ENCODE data around the gene ARCN1. TPM values are rescaled to one million over a fixed set of nuclear protein-coding genes. Genes with fewer than 3 reads are reported as not detected.
A peak's percentile ranks its signal among the peaks of the same experiment; 100 is the strongest.

The ARCN1 gene
- polyA plus RNA-seq (ENCODE audit: insufficient read length in 10 of 10) = 100 to 1,000 TPM; 128 to 165 (median 147) TPM
- long read RNA-seq, donor 1, transcript ARCN1-201 (10 exons, 3,845 nt) = major isoform, 11 of 34 reads
- long read RNA-seq, donor 1, partial matches to known transcripts = 23 of 34 reads
- long read RNA-seq, donor 1, other reads (novel, unspliced or antisense) = 0 of 34 reads
- long read RNA-seq, donor 2, transcript ARCN1-201 (10 exons, 3,845 nt) = major isoform, 12 of 41 reads
- long read RNA-seq, donor 2, partial matches to known transcripts = 29 of 41 reads
- long read RNA-seq, donor 2, other reads (novel, unspliced or antisense) = 0 of 41 reads
- long read RNA-seq, donor 3 = 0 reads
- long read RNA-seq, donor 4, transcript ARCN1-201 (10 exons, 3,845 nt) = major isoform, 13 of 34 reads
- long read RNA-seq, donor 4, partial matches to known transcripts = 21 of 34 reads
- long read RNA-seq, donor 4, other reads (novel, unspliced or antisense) = 0 of 34 reads
- long read RNA-seq, donor 5, transcript ARCN1-201 (10 exons, 3,845 nt) = major isoform, 22 of 73 reads
- long read RNA-seq, donor 5, partial matches to known transcripts = 51 of 73 reads
- long read RNA-seq, donor 5, other reads (novel, unspliced or antisense) = 0 of 73 reads
- long read RNA-seq, donor 6, transcript ARCN1-201 (10 exons, 3,845 nt) = major isoform, 14 of 40 reads
- long read RNA-seq, donor 6, partial matches to known transcripts = 26 of 40 reads
- long read RNA-seq, donor 6, other reads (novel, unspliced or antisense) = 0 of 40 reads
- long read RNA-seq, donor 7, transcript ARCN1-201 (10 exons, 3,845 nt) = major isoform, 10 of 43 reads
- long read RNA-seq, donor 7, partial matches to known transcripts = 33 of 43 reads
- long read RNA-seq, donor 7, other reads (novel, unspliced or antisense) = 0 of 43 reads
- long read RNA-seq, donor 8, transcript ARCN1-201 (10 exons, 3,845 nt) = major isoform, 7 of 28 reads
- long read RNA-seq, donor 8, partial matches to known transcripts = 21 of 28 reads
- long read RNA-seq, donor 8, other reads (novel, unspliced or antisense) = 0 of 28 reads
- long read RNA-seq, donor 9, partial matches to known transcripts = 0 of 2 reads
- long read RNA-seq, donor 9, other reads (novel, unspliced or antisense) = 0 of 2 reads

DNA sequence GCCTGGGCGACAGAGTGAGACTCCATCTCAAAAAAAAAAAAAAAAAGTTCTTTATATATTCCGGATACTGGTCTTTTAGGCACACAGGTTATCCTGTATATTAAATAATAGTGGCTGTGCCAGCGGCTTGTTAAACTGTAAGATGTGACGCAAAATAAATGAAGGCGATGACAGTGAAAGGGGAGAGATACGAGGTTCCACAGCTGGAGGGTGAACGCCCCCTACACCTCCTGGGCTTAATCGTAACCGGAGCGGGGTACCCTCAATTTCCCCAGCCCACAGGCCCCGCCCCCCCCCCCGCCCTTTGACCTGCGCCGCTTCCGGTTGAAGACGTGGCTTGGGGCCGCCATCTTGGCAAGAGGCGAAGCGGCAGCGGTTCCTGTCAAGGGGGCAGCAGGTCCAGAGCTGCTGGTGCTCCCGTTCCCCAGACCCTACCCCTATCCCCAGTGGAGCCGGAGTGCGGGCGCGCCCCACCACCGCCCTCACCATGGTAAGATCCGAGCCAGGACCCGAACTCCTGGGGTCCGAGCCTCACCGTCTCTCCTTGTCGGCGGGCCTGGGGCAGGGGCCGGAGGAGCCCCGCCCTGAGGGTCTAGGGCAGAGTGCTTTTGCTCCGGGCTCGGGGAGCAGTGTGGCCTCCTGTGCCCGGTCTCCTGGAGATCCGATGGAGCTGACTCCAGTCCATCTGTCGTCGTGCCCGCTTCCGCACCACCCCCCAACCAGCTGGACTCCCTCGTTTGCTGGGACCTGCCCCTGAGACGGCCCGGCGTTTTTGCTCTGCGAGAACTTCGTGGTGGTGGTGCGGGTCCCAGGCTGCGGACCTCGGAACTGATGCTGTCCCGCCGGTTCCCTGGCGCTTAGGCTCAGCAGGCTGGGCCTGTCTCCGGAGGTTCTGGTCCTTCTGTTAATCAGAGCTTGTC, at the start of gene ARCN1:
Gene ARCN1, plus strand, starts transcription at position 349 of the 920 bp plus-strand sequence. Its CDS starts 139 bp downstream, at position 488.
- peak; percentile 86 to 95 (median 88) for DNase-seq

DNA sequence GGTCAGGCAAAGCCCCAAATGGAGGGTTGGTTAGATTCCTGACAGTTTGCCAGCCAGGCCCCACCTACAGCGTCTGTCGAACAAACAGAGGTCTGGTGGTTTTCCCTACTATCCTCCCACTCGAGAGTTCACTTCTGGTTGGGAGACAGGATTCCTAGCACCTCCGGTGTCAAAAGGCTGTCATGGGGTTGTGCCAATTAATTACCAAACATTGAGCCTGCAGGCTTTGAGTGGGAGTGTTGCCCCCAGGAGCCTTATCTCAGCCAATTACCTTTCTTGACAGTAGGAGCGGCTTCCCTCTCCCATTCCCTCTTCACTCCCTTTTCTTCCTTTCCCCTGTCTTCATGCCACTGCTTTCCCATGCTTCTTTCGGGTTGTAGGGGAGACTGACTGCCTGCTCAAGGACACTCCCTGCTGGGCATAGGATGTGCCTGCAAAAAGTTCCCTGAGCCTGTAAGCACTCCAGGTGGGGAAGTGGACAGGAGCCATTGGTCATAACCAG, 49.6 kb upstream of the ARCN1 start:
- peak in 1 of 3 donors; percentile 13 for DNase-seq

DNA sequence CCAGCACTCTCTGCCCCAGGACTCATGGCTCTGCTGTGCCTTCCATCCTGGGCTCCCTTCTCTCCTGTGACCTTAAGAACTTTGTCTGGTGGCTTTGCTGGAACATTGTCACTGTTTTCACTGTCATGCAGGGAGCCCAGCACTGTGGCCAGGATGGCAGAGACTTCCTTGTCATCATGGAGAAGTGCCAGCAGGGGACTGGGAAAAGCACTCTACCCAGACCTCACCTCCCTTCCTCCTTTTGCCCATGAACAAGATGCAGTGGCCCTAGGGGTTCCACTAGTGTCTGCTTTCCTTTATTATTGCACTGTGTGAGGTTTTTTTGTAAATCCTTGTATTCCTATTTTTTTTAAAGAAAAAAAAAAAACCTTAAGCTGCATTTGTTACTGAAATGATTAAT, 47.9 kb upstream of the ARCN1 start:
- DNase-seq = no peak

DNA sequence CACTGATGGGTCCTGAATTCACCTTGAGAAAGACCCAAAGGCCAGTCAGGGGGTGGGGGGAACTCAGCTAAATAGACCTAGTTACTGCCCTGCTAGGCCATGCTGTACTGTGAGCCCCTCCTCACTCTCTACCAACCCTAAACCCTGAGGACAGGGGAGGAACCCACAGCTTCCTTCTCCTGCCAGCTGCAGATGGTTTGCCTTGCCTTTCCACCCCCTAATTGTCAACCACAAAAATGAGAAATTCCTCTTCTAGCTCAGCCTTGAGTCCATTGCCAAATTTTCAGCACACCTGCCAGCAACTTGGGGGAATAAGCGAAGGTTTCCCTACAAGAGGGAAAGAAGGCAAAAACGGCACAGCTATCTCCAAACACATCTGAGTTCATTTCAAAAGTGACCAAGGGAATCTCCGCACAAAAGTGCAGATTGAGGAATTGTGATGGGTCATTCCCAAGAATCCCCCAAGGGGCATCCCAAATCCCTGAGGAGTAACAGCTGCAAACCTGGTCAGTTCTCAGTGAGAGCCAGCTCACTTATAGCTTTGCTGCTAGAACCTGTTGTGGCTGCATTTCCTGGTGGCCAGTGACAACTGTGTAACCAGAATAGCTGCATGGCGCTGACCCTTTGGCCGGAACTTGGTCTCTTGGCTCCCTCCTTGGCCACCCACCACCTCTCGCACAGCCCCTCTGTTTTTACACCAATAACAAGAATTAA, 47.3 kb upstream of the ARCN1 start:
- peak in 1 of 3 donors; percentile 35 for DNase-seq

DNA sequence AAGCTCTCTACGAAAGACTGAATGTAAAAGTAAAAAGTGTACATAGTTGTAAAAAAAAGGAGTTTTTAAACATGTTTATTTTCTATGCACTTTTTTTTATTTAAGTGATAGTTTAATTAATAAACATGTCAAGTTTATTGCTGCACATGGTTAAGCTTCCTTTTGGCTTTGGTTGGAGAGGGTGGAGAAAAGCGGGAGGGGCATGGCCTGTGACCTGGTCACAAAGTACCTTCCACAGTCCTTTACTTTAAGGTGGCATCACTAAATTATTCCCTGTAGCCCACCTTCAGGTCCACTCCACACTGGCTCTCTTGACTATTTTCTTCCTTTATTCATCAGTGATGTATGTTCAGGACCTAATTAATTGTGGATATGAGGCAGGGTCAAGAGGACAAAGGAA, 45.5 kb upstream of the ARCN1 start:
- DNase-seq = no peak

DNA sequence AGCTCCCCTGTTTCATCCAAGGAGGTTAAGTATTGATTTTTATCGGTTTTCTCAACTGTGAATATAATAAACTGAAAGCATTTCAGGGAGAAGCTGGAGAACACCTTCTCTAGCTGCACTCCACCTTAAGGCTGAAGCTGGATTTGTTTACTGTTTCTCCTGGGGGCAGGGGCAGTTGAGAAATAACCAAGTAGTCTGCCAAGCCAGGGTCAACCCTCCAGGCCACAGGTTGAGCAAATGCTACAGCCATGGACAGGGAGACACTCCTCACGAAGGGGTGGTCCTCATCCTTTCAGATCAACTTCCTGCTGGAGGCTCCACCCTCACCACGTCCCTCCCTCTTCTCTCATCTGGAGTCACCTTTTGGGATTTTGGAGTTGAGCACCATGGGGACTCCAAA, 45.1 kb upstream of the ARCN1 start, which contains the start of gene TTC36:
Gene TTC36, plus strand, starts transcription at position 366 of the 400 bp plus-strand sequence. Its CDS starts 21 bp downstream, at position 387.
- DNase-seq = no peak

DNA sequence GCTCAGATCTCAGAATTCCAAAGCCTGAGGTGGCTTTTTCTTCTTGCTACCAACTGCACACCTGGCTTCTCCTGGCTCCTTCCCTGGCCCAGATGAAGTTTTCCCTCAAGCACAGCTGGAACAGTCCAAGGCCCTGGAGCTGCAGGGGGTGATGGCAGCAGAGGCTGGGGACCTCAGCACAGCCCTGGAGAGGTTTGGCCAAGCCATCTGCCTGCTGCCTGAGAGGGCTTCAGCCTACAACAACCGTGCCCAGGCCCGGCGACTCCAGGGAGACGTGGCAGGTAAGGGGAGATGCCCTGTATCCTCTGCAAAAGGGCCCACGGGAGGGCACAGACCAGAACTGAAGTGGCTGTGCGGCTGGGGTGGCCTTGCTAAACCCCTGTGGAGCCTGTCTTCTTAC, 43.7 kb upstream of the ARCN1 start:
- DNase-seq = no peak

DNA sequence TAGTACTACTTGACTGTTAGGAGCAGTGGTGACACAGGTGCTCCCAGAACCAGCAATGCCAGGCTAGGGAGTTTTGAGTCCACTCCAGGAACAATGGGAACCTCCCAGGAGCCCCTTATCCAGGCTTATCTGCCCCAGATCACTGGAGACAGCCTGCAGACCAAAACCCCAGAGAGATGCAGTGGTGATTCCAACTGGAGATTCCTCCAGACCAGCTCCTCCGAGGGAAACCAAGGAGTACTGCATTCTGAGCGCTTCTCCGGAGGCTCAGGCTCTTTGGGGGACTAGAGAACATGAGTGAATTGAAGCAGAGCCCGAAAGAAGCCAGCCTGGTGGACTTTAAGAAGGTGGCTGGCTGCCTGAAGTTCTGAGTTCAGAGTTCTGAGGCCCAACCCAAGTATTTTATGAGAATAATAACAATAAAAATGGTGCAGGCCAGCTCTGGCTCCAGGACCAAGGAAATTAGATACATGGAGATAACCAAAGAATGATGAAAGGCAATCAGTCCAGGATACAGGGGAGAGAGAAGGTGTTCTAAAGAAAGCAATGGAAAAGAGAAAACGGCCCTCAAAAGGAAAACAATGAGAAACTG, 42.5 kb upstream of the ARCN1 start:
- DNase-seq = no peak

DNA sequence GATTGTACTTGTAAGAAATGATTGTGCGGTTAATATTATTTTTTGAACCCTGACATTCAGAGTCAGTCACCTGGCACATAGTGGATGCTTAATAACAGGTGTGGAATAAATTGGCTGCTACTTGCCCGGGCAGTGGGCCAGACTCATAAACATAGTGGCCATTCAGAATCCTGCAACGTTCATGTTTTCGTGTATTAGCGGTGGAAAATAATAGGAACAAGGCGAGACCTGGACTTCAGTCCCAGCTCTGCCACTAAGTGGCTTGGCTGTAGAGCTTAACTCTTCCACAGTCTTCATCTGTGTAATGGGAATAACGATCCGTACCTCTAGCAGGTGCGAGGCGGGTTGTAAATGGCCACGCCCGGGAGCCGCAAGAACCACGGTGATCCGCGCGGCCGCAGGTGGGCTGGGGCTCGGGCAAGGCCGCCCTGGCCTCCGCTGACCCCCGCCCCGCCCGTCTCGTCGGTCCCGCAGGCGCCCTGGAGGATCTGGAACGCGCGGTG, 42.0 kb upstream of the ARCN1 start:
- DNase-seq = peak; percentile 16 to 62 (median 30)

DNA sequence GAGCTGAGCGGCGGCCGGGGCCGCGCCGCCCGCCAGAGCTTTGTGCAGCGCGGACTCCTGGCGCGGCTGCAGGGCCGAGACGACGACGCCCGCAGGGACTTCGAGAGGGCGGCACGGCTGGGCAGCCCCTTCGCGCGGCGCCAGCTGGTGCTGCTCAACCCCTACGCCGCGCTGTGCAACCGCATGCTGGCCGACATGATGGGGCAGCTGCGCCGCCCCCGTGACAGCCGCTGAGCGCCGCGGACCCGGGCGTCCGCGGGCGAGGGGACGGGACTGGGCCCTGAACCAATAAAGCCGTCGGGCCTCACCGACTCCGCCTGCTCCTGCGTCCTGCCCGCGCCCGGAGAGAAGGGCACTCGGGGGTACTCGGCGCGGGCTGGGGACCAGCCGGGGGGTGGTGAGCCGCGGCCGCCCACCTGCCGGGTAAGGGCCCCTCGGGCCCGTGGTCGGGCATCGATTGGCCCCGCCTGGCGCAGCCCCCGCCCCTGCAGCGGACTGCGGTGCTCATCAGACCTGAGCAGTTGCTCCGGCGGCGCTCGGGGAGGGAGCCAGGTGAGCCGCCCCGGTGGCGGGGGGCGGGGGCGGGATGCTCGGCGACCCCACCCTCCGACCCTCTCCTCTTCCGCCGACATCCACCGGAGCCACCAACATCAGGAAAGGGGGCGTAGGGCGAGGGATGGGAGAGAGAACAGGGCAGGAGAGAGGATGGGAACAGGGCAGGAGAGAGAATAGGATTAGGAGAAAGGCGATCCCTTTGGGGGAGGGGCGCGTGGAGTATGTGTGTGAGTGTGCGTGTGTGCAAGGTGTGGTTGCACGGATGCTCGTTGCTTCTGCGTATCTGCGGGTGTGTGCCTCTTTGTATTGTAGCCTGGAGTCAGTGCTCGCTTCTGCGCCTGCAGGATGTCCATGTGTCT, 41.3 kb upstream of the ARCN1 start, which contains the start of gene TMEM25:
Gene TMEM25, plus strand, starts transcription at position 510 of the 914 bp plus-strand sequence. CDS start 610 bp downstream, outside the sequence.
- DNase-seq = peak; percentile 33 to 90 (median 68)

DNA sequence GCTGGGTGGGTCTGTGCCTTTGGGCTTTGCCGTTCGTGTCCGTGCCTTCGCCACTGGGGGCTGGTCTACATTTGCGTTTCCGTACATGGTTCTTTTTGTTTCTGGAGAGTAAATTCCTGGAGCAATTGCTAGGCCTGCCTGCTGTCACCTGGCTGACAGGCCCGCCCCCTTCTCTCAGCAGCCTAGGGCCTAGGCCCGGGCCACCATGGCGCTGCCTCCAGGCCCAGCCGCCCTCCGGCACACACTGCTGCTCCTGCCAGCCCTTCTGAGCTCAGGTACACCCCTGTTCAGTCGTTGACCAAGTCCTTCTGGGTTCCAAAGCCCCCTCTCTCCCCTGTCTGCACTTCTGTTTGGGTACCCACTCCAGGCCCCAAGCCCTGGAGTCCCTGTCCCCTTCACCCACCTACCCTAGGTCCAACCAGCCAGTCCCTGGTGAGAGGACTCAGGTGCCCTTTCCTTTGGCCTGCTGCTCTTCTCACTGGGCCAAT, 40.6 kb upstream of the ARCN1 start:
- no peak for DNase-seq

DNA sequence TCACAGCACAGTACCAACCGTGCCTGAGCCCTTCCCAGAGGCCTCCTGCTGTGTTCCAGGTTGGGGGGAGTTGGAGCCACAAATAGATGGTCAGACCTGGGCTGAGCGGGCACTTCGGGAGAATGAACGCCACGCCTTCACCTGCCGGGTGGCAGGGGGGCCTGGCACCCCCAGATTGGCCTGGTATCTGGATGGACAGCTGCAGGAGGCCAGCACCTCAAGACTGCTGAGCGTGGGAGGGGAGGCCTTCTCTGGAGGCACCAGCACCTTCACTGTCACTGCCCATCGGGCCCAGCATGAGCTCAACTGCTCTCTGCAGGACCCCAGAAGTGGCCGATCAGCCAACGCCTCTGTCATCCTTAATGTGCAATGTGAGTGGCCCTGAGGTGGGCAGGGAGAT, 40.1 kb upstream of the ARCN1 start:
- DNase-seq = peak in 1 of 3 donors; percentile 11

DNA sequence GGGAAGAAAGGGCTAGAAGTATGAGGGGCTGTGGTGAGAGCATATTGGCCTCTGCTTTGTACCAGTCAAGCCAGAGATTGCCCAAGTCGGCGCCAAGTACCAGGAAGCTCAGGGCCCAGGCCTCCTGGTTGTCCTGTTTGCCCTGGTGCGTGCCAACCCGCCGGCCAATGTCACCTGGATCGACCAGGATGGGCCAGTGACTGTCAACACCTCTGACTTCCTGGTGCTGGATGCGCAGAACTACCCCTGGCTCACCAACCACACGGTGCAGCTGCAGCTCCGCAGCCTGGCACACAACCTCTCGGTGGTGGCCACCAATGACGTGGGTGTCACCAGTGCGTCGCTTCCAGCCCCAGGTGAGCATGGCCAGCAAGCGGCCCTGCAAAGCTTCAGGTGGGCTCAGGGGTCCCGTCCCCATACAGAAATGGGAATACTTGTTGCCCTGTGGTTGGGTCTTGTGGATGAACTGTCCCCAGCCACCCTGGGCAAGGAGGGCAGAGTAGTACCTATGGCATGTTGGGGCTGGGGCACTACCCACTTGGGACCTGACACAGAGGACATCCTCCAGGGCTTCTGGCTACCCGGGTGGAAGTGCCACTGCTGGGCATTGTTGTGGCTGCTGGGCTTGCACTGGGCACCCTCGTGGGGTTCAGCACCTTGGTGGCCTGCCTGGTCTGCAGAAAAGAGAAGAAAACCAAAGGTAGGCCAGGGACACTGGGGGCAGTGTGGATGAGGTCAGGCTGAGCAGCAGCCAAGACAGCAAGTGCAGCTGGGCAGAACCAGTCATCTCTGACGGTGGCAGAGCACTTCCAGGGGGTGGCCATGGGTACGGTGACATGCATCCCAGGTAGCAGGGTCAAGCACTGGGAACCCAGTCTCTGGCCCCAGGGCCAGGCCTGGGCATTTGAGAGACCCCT, 39.1 kb upstream of the ARCN1 start:
- DNase-seq = no peak

DNA sequence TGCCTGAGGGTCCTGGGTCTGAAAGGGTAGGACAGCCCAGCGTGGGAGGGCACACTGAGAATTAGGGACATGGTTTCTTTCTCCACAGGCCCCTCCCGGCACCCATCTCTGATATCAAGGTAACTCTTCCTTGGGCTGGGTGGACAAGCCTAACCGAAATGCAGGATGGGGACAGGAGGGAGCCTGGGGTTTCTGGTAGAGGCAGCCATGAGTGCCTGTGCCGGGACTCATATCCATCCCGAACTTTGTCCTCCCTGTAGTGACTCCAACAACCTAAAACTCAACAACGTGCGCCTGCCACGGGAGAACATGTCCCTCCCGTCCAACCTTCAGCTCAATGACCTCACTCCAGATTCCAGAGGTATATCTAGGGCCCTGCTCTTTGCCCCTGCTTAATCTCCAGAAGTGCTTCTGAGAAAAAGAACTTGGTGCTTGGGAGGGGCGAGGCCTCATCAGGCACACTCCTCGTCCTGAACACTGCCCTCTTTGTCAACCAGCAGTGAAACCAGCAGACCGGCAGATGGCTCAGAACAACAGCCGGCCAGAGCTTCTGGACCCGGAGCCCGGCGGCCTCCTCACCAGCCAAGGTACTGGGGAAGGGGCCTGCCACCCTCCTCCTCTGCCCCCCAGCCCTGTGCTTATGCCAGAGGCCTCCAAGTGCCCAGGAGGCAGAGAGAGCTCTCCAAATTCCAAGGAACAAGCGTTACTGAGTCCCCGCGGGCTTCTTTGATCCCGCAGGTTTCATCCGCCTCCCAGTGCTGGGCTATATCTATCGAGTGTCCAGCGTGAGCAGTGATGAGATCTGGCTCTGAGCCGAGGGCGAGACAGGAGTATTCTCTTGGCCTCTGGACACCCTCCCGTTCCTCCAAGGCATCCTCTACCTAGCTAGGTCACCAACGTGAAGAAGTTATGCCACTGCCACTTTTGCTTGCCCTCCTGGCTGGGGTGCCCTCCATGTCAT, 38.2 kb upstream of the ARCN1 start:
- DNase-seq = no peak

DNA sequence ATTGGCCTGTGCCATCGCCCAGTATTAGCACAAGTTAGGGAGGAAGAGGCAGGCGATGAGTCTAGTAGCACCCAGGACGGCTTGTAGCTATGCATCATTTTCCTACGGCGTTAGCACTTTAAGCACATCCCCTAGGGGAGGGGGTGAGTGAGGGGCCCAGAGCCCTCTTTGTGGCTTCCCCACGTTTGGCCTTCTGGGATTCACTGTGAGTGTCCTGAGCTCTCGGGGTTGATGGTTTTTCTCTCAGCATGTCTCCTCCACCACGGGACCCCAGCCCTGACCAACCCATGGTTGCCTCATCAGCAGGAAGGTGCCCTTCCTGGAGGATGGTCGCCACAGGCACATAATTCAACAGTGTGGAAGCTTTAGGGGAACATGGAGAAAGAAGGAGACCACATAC, 36.9 kb upstream of the ARCN1 start:
- no peak for DNase-seq

DNA sequence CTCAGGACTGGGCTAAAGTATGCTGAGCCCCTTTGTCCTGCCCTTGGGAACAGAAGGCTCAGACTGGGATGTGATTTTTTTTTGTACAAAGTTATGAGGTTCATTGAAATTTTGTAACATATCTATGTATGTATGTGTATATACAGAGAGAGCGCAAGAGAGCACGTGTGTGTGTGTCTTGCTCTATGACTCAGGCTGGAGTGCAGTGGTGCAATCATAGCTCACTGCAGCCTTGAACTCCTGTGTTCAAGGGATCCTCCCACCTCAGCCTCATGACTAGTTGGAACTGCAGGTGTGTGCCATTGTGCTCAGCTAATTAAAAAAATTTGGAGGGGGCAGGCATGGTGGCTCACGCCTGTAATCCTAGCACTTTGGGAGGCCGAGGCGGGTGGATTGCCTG, 35.5 kb upstream of the ARCN1 start:
- no peak for DNase-seq
